ENCODE measurements around the gene BICRAL. TPM values are rescaled to one million over a fixed set of nuclear protein-coding genes. Genes with fewer than 3 reads are reported as not detected.

The BICRAL gene
- total RNA-seq, 1 experiment from 2014 or later, result 9.7 TPM

DNA sequence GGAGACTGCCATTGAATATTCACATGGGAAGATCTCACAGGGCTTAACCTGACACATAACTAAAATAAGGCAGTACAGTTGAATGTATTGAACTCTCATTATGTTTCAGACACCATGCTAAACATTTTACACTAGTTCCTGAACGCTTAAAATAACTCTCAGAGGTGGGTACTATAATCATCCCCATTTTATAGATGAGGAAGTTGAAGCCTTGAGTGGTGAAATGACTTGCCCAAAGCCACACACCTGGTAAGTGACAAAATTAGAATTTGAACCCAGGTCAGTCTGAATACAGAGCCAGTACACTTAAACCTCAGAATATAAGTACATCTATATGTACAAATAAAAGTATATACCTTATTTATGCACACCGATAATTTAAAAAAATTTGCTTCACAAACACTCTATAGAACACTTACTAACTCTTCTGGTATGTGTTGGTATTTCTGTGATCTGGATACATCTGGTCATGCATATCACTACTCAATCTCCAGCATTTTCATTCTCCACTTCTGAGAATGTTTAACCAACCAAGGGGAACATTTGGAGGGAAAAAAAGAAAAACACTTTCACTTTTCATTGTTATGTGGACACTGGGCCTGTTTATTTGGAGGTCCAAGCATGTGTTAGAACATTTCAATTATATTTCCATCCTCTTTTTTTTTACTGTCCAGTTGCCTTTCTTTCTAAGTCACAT lies 4.6 kb upstream of the BICRAL start:
- ChIA-PET CTCF (interaction anchor here (0.6 kb wide), 1 partner anchor 91 kb away, joined by 3 read pairs; no protein-coding TSS in a partner anchor), POLR2A (no interaction called here)
- no peaks in the 10 kb centered on the region for H3K9me3 Mint-ChIP-seq
- H3K4me3 Mint-ChIP-seq, result no peak overlapping the region
- H3K27ac Mint-ChIP-seq, result no peak overlapping the region
- H3K27me3 Mint-ChIP-seq (ENCODE audit: low read depth), result no peaks in the 10 kb centered on the region
- no peak for DNase-seq (ENCODE audit: low spot score)
- peaks cover 35% of the 10 kb centered on the region for H3K4me1 Mint-ChIP-seq
- TF ChIP-seq MAX (CRISPR knock-in tag; IDR thresholded peaks at IDR 0.05), result no peak
- TF ChIP-seq EMX1 (CRISPR knock-in tag; IDR thresholded peaks at IDR 0.05), result no peak
- TF ChIP-seq MYBL2 (CRISPR knock-in tag; IDR thresholded peaks at IDR 0.05), result no peak
- TF ChIP-seq TP53 (CRISPR knock-in tag; IDR thresholded peaks at IDR 0.05), result no peak
- no peaks in the 10 kb centered on the region for H3K36me3 Mint-ChIP-seq
- no peak for ATAC-seq

- no peaks in the 10 kb centered on the region for H3K36me3 Mint-ChIP-seq
- ChIA-PET CTCF (no interaction called here), POLR2A (interaction anchor here (0.6 to 1.1 kb wide), 2 partner anchors 13 to 14 kb away, joined by 3 to 5 read pairs; no protein-coding TSS in a partner anchor)
- ATAC-seq (no peak), DNase-seq (ENCODE audit: low spot score) (no peak)
- no peak overlapping the region for H3K4me3 Mint-ChIP-seq
- TF ChIP-seq E2F4 (CRISPR knock-in tag; IDR thresholded peaks at IDR 0.05; ENCODE audit: borderline replicate concordance, low read depth), result no peak
- no peak for TF ChIP-seq SP1 (CRISPR knock-in tag; conservative IDR thresholded peaks at IDR 0.05)
- no peak for TF ChIP-seq NR3C1 (CRISPR knock-in tag; conservative IDR thresholded peaks at IDR 0.05; ENCODE audit: low read depth)
- TF ChIP-seq JUN (CRISPR knock-in tag; IDR thresholded peaks at IDR 0.05), result no peak
- no peak for TF ChIP-seq NFE2L1 (CRISPR knock-in tag; IDR thresholded peaks at IDR 0.05)
- TF ChIP-seq, protein P1, sequence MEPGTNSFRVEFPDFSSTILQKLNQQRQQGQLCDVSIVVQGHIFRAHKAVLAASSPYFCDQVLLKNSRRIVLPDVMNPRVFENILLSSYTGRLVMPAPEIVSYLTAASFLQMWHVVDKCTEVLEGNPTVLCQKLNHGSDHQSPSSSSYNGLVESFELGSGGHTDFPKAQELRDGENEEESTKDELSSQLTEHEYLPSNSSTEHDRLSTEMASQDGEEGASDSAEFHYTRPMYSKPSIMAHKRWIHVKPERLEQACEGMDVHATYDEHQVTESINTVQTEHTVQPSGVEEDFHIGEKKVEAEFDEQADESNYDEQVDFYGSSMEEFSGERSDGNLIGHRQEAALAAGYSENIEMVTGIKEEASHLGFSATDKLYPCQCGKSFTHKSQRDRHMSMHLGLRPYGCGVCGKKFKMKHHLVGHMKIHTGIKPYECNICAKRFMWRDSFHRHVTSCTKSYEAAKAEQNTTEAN (CRISPR knock-in tag; IDR thresholded peaks at IDR 0.05), result no peak
- no peak for TF ChIP-seq GTF2I (CRISPR knock-in tag; conservative IDR thresholded peaks at IDR 0.05)
- no peaks in the 10 kb centered on the region for H3K9me3 Mint-ChIP-seq
- peaks cover 30% of the 10 kb centered on the region for H3K4me1 Mint-ChIP-seq
- no peaks in the 10 kb centered on the region for H3K27me3 Mint-ChIP-seq (ENCODE audit: low read depth)
- H3K27ac Mint-ChIP-seq, result 0 out of 2 replicates have a peak overlapping the region, but pooled peaks have one; percentile 60
Observed at GRCh38 chr6:42778122-42778521, 3.7 kb upstream of the BICRAL start.

DNA sequence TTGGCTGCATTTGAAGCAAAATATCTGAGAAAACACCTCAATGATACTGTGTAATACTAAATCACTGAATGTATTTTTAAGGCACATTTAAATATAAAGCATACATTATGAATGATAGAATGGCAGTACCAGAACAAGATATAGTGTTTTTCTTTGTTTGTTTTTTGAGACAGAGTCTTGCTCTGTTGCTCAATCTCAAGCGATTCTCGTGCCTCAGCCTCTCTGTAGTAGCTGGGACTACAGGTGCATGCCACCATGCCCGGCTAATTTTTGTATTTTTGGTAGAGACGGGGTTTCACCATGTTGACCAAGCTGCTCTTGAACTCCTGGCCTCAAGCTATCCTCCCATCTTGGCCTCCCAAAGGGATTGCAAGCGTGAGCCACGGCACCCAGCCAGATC lies 2.3 kb upstream of the BICRAL start:
- Mint-ChIP-seq H3K27ac (no peak overlapping the region; the same call in 1 of the 2 replicates), H3K4me1 (peaks cover 25% of the 10 kb centered on the region), H3K9me3 (no peaks in the 10 kb centered on the region), H3K36me3 (no peaks in the 10 kb centered on the region), H3K4me3 (no peak overlapping the region), H3K27me3 (ENCODE audit: low read depth) (no peaks in the 10 kb centered on the region)
- ChIA-PET CTCF (interaction anchor here (0.6 to 1.5 kb wide), 4 partner anchors 9 to 661 kb away, joined by 3 to 4 read pairs (median 4); no protein-coding TSS in a partner anchor), POLR2A (interaction anchor here (0.6 to 2.6 kb wide), 2 partner anchors 33 to 150 kb away, joined by 4 to 25 read pairs; partner anchors contain the start of gene TBCC)
- ATAC-seq (no peak), DNase-seq (ENCODE audit: low spot score) (no peak)
- TF ChIP-seq EMX1 (CRISPR knock-in tag; IDR thresholded peaks at IDR 0.05) (no peak), ERG (CRISPR knock-in tag; IDR thresholded peaks at IDR 0.05) (no peak), ATF6 (CRISPR knock-in tag; IDR thresholded peaks at IDR 0.05) (no peak), TP53 (CRISPR knock-in tag; IDR thresholded peaks at IDR 0.05) (no peak), E2F5 (CRISPR knock-in tag; IDR thresholded peaks at IDR 0.05) (no peak), ELF4 (CRISPR knock-in tag; IDR thresholded peaks at IDR 0.05; ENCODE audit: low read depth) (no peak), E2F4 (CRISPR knock-in tag; IDR thresholded peaks at IDR 0.05; ENCODE audit: borderline replicate concordance, low read depth) (no peak), GRHL2 (CRISPR knock-in tag; IDR thresholded peaks at IDR 0.05; ENCODE audit: insufficient replicate concordance, severe bottlenecking) (no peak)
- TF ChIP-seq, protein P2, sequence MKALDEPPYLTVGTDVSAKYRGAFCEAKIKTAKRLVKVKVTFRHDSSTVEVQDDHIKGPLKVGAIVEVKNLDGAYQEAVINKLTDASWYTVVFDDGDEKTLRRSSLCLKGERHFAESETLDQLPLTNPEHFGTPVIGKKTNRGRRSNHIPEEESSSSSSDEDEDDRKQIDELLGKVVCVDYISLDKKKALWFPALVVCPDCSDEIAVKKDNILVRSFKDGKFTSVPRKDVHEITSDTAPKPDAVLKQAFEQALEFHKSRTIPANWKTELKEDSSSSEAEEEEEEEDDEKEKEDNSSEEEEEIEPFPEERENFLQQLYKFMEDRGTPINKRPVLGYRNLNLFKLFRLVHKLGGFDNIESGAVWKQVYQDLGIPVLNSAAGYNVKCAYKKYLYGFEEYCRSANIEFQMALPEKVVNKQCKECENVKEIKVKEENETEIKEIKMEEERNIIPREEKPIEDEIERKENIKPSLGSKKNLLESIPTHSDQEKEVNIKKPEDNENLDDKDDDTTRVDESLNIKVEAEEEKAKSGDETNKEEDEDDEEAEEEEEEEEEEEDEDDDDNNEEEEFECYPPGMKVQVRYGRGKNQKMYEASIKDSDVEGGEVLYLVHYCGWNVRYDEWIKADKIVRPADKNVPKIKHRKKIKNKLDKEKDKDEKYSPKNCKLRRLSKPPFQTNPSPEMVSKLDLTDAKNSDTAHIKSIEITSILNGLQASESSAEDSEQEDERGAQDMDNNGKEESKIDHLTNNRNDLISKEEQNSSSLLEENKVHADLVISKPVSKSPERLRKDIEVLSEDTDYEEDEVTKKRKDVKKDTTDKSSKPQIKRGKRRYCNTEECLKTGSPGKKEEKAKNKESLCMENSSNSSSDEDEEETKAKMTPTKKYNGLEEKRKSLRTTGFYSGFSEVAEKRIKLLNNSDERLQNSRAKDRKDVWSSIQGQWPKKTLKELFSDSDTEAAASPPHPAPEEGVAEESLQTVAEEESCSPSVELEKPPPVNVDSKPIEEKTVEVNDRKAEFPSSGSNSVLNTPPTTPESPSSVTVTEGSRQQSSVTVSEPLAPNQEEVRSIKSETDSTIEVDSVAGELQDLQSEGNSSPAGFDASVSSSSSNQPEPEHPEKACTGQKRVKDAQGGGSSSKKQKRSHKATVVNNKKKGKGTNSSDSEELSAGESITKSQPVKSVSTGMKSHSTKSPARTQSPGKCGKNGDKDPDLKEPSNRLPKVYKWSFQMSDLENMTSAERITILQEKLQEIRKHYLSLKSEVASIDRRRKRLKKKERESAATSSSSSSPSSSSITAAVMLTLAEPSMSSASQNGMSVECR (CRISPR knock-in tag; IDR thresholded peaks at IDR 0.05; ENCODE audit: borderline replicate concordance), result no peak

Measured in WTC11 (cell line).